Measurements from ENCODE around the gene PDK1. TPM values are rescaled to one million over a fixed set of nuclear protein-coding genes. Genes with fewer than 3 reads are reported as not detected.
A peak's percentile ranks its signal among the peaks of the same experiment; 100 is the strongest.
"Not testable (repeated sequence)": the region's sequence is repeated elsewhere in the genome, so short reads cannot be mapped to it uniquely, and the experiment has no call there.

The PDK1 gene
- total RNA-seq, 2 experiments from 2014 or later: 30.0 to 31.1 TPM

- CTCF ChIA-PET: no interaction called here
- no peaks in the 10 kb centered on the region for H3K27me3 Mint-ChIP-seq
These were observed 30.5 kb downstream of the PDK1 start for GRCh38 chr2:172586245-172586891.

GRCh38 chr2:172587231-172587630, 31.3 kb downstream of the PDK1 start:
- POLR2A ChIA-PET: interaction anchor here (1.8 kb wide), 1 partner anchor 31 kb away, joined by 7 read pairs; the partner anchor contains the start of gene PDK1
- H3K27me3 ChIP-seq (ENCODE audit: control insufficient read depth in 1 of 2, insufficient read depth in 2 of 2, low read length in 2 of 2); H3K4me3 Mint-ChIP-seq; DNase-seq; CTCF ChIA-PET; H3K4me1 ChIP-seq (ENCODE audit: insufficient read depth, low read length); H3K4me3 ChIP-seq (ENCODE audit: low read length); H3K9me3 Mint-ChIP-seq; H3K27ac ChIP-seq (ENCODE audit: low read depth in 1 of 2, low read length in 2 of 2); H3K27me3 Mint-ChIP-seq; intact Hi-C loops (cut with DNase I, micrococcal nuclease); ATAC-seq (ENCODE audit: poor library complexity); H3K9me3 ChIP-seq (ENCODE audit: control insufficient read depth in 1 of 2, insufficient read depth in 1 of 2, low read length in 2 of 2): not testable (repeated sequence)
- H3K4me1 Mint-ChIP-seq (ENCODE audit: low read depth): peaks cover 53% of the 10 kb centered on the region
- peak overlapping the region; percentile 42 for H3K27ac Mint-ChIP-seq
- peaks cover 57% of the 10 kb centered on the region for H3K36me3 ChIP-seq (ENCODE audit: insufficient read depth, low read length)
- peaks cover 95% of the 10 kb centered on the region for H3K36me3 Mint-ChIP-seq (ENCODE audit: low read depth)

More at GRCh38 chr2:172586245-172586891, 30.5 kb downstream of the PDK1 start:
- H3K36me3 ChIP-seq (ENCODE audit: insufficient read depth, low read length): peaks cover 57% of the 10 kb centered on the region
- Mint-ChIP-seq H3K36me3 (ENCODE audit: low read depth) (peaks cover 95% of the 10 kb centered on the region), H3K27ac (peak overlapping the region; percentile 42), H3K4me1 (ENCODE audit: low read depth) (peaks cover 56% of the 10 kb centered on the region), H3K9me3 (no peaks in the 10 kb centered on the region), H3K4me3 (no peak overlapping the region)
- intact Hi-C loops (cut with DNase I, micrococcal nuclease): no loop called here
- H3K4me3 ChIP-seq (ENCODE audit: low read length): no peak overlapping the region
- H3K4me1 ChIP-seq (ENCODE audit: insufficient read depth, low read length): peaks cover 9% of the 10 kb centered on the region
- DNase-seq: peak in 1 of 14 experiments; percentile 8
- POLR2A ChIA-PET: no interaction called here
- H3K27ac ChIP-seq (ENCODE audit: low read depth in 1 of 2, low read length in 2 of 2): no peak overlapping the region
- H3K27me3 ChIP-seq (ENCODE audit: control insufficient read depth in 1 of 2, insufficient read depth in 2 of 2, low read length in 2 of 2): no peaks in the 10 kb centered on the region
- no peaks in the 10 kb centered on the region for H3K9me3 ChIP-seq (ENCODE audit: control insufficient read depth in 1 of 2, insufficient read depth in 1 of 2, low read length in 2 of 2)
- TF ChIP-seq CTCF (IDR thresholded peaks at IDR 0.05): no peak
- ATAC-seq (ENCODE audit: poor library complexity): no peak

GRCh38 chr2:172588931-172589330, 33.0 kb downstream of the PDK1 start:
- H3K4me3 Mint-ChIP-seq: no peak overlapping the region
- peaks cover 63% of the 10 kb centered on the region for H3K36me3 ChIP-seq (ENCODE audit: insufficient read depth, low read length)
- no peaks in the 10 kb centered on the region for H3K9me3 Mint-ChIP-seq
- H3K4me3 ChIP-seq (ENCODE audit: low read length): no peak overlapping the region
- intact Hi-C loops (cut with DNase I, micrococcal nuclease): no loop called here
- ChIA-PET POLR2A (interaction anchor here (1.8 kb wide), 1 partner anchor 33 kb away, joined by 7 read pairs; the partner anchor contains the start of gene PDK1), CTCF (no interaction called here)
- TF ChIP-seq CTCF (IDR thresholded peaks at IDR 0.05): no peak
- ATAC-seq (ENCODE audit: poor library complexity): no peak
- DNase-seq: no peak
- H3K4me1 ChIP-seq (ENCODE audit: insufficient read depth, low read length): peaks cover 9% of the 10 kb centered on the region
- no peaks in the 10 kb centered on the region for H3K27me3 ChIP-seq (ENCODE audit: control insufficient read depth in 1 of 2, insufficient read depth in 2 of 2, low read length in 2 of 2)
- no peak overlapping the region for H3K27ac Mint-ChIP-seq
- no peak overlapping the region for H3K27ac ChIP-seq (ENCODE audit: low read depth in 1 of 2, low read length in 2 of 2)
- no peaks in the 10 kb centered on the region for H3K27me3 Mint-ChIP-seq
- peaks cover 43% of the 10 kb centered on the region for H3K4me1 Mint-ChIP-seq (ENCODE audit: low read depth)
- H3K36me3 Mint-ChIP-seq (ENCODE audit: low read depth): peaks cover 98% of the 10 kb centered on the region
- H3K9me3 ChIP-seq (ENCODE audit: control insufficient read depth in 1 of 2, insufficient read depth in 1 of 2, low read length in 2 of 2): no peaks in the 10 kb centered on the region

- H3K9me3 Mint-ChIP-seq; CTCF ChIA-PET; H3K27me3 ChIP-seq (ENCODE audit: control insufficient read depth in 1 of 2, insufficient read depth in 2 of 2, low read length in 2 of 2); H3K27ac Mint-ChIP-seq; DNase-seq; ATAC-seq (ENCODE audit: poor library complexity); H3K4me1 ChIP-seq (ENCODE audit: insufficient read depth, low read length); H3K4me3 ChIP-seq (ENCODE audit: low read length); H3K27me3 Mint-ChIP-seq; H3K4me3 Mint-ChIP-seq; POLR2A ChIA-PET; H3K27ac ChIP-seq (ENCODE audit: low read depth in 1 of 2, low read length in 2 of 2); H3K9me3 ChIP-seq (ENCODE audit: control insufficient read depth in 1 of 2, insufficient read depth in 1 of 2, low read length in 2 of 2): not testable (repeated sequence)
- intact Hi-C loops (cut with DNase I, micrococcal nuclease): loop anchor here in 1 of 2 experiments (5.0 kb wide), 1 partner anchor 121 kb away; no protein-coding TSS in a partner anchor
- peaks cover 76% of the 10 kb centered on the region for H3K36me3 ChIP-seq (ENCODE audit: insufficient read depth, low read length)
- Mint-ChIP-seq H3K4me1 (ENCODE audit: low read depth) (peaks cover 33% of the 10 kb centered on the region), H3K36me3 (ENCODE audit: low read depth) (peaks cover 97% of the 10 kb centered on the region)
These were observed 35.5 kb downstream of the PDK1 start for GRCh38 chr2:172591386-172591785.

- H3K27me3 Mint-ChIP-seq; H3K4me3 Mint-ChIP-seq; H3K9me3 Mint-ChIP-seq; CTCF ChIA-PET; ATAC-seq (ENCODE audit: poor library complexity); DNase-seq; H3K27me3 ChIP-seq (ENCODE audit: control insufficient read depth in 1 of 2, insufficient read depth in 2 of 2, low read length in 2 of 2); H3K27ac ChIP-seq (ENCODE audit: low read depth in 1 of 2, low read length in 2 of 2); H3K4me1 ChIP-seq (ENCODE audit: insufficient read depth, low read length); H3K27ac Mint-ChIP-seq; H3K4me3 ChIP-seq (ENCODE audit: low read length); POLR2A ChIA-PET; H3K9me3 ChIP-seq (ENCODE audit: control insufficient read depth in 1 of 2, insufficient read depth in 1 of 2, low read length in 2 of 2): not testable (repeated sequence)
- peaks cover 97% of the 10 kb centered on the region for H3K36me3 Mint-ChIP-seq (ENCODE audit: low read depth)
- intact Hi-C loops (cut with DNase I, micrococcal nuclease): loop anchor here in 1 of 2 experiments (5.0 kb wide), 1 partner anchor 120 kb away; no protein-coding TSS in a partner anchor
- H3K36me3 ChIP-seq (ENCODE audit: insufficient read depth, low read length): peaks cover 77% of the 10 kb centered on the region
- peaks cover 25% of the 10 kb centered on the region for H3K4me1 Mint-ChIP-seq (ENCODE audit: low read depth)
These were observed 36.3 kb downstream of the PDK1 start for GRCh38 chr2:172592190-172592589.

Data from CD4-positive, alpha-beta T cell (primary cell).